ENCODE measurements around the gene MTG2.
A peak's percentile ranks its signal among the peaks of the same experiment; 100 is the strongest.

The MTG2 gene

DNA sequence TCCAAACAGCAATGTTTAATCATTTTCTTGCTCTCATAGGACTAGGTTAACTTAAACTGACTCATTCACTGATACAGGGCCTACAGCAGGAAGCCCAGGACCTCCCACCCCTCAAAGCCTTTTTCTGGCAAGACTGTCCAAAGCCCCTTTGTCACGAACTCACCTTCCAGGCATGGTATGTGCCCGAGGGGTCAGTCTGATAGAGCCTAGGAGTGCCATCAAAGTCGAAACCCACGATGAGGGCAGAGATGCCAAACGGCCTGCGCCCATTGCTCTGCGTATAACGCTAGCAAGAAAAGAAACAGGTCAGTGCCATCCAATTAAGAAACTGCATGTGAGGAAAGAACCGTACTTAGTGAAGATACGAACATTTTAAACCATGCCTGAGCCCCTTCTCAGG is 43.9 kb upstream of the MTG2 start:
- peaks cover 30% of the 10 kb centered on the region for H3F3A ChIP-seq (ENCODE audit: control insufficient read depth, insufficient read depth)
- no peaks in the 10 kb centered on the region for H3K27me3 ChIP-seq (ENCODE audit: control insufficient read depth, low read length)
- peaks cover 68% of the 10 kb centered on the region for H3K79me2 ChIP-seq (ENCODE audit: control insufficient read depth, low read length)
- peaks cover 30% of the 10 kb centered on the region for H4K20me1 ChIP-seq (ENCODE audit: control insufficient read depth, insufficient read depth, low read depth, low read length)
- no peaks in the 10 kb centered on the region for H3K9me2 ChIP-seq (replicated peaks; ENCODE audit: control insufficient read depth, low read length)
- H3K36me3 ChIP-seq (ENCODE audit: control insufficient read depth, low read length) = peaks cover 85% of the 10 kb centered on the region
- peaks cover 20% of the 10 kb centered on the region for H3K4me1 ChIP-seq (ENCODE audit: control insufficient read depth, low read length)
- no peak overlapping the region for H3K4me3 ChIP-seq (ENCODE audit: low read length)
- no peak overlapping the region for H3K4me2 ChIP-seq (ENCODE audit: low read length)
- H3K27ac ChIP-seq (ENCODE audit: low read depth, low read length) = no peak overlapping the region
- H3K9me3 ChIP-seq (ENCODE audit: control insufficient read depth, insufficient read depth, low read length) = no peaks in the 10 kb centered on the region
- TF ChIP-seq EZH2phosphoT487 (IDR thresholded peaks at IDR 0.05; ENCODE audit: borderline replicate concordance, low read length) = no peak
- TF ChIP-seq, protein P1, sequence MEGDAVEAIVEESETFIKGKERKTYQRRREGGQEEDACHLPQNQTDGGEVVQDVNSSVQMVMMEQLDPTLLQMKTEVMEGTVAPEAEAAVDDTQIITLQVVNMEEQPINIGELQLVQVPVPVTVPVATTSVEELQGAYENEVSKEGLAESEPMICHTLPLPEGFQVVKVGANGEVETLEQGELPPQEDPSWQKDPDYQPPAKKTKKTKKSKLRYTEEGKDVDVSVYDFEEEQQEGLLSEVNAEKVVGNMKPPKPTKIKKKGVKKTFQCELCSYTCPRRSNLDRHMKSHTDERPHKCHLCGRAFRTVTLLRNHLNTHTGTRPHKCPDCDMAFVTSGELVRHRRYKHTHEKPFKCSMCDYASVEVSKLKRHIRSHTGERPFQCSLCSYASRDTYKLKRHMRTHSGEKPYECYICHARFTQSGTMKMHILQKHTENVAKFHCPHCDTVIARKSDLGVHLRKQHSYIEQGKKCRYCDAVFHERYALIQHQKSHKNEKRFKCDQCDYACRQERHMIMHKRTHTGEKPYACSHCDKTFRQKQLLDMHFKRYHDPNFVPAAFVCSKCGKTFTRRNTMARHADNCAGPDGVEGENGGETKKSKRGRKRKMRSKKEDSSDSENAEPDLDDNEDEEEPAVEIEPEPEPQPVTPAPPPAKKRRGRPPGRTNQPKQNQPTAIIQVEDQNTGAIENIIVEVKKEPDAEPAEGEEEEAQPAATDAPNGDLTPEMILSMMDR (IDR thresholded peaks at IDR 0.05; ENCODE audit: low read depth, low read length, poor library complexity, severe bottlenecking) = no peak

- TF ChIP-seq EZH2phosphoT487 (IDR thresholded peaks at IDR 0.05; ENCODE audit: borderline replicate concordance, low read length) = no peak
- TF ChIP-seq, protein P1 (IDR thresholded peaks at IDR 0.05; ENCODE audit: low read depth, low read length, poor library complexity, severe bottlenecking) = no peak
- Histone ChIP-seq H3K36me3 (ENCODE audit: control insufficient read depth, low read length) (peaks cover 78% of the 10 kb centered on the region), H3K27me3 (ENCODE audit: control insufficient read depth, low read length) (no peaks in the 10 kb centered on the region), H3F3A (ENCODE audit: control insufficient read depth, insufficient read depth) (peaks cover 26% of the 10 kb centered on the region), H3K4me2 (ENCODE audit: low read length) (no peak overlapping the region), H3K4me3 (ENCODE audit: low read length) (no peak overlapping the region), H3K27ac (ENCODE audit: low read depth, low read length) (no peak overlapping the region), H3K9me3 (ENCODE audit: control insufficient read depth, insufficient read depth, low read length) (no peaks in the 10 kb centered on the region), H3K4me1 (ENCODE audit: control insufficient read depth, low read length) (peaks cover 23% of the 10 kb centered on the region), H3K79me2 (ENCODE audit: control insufficient read depth, low read length) (peaks cover 75% of the 10 kb centered on the region), H3K9me2 (replicated peaks; ENCODE audit: control insufficient read depth, low read length) (no peaks in the 10 kb centered on the region), H4K20me1 (ENCODE audit: control insufficient read depth, insufficient read depth, low read depth, low read length) (peaks cover 31% of the 10 kb centered on the region)
Observed at GRCh38 chr20:62139636-62140035, 43.2 kb upstream of the MTG2 start.

DNA sequence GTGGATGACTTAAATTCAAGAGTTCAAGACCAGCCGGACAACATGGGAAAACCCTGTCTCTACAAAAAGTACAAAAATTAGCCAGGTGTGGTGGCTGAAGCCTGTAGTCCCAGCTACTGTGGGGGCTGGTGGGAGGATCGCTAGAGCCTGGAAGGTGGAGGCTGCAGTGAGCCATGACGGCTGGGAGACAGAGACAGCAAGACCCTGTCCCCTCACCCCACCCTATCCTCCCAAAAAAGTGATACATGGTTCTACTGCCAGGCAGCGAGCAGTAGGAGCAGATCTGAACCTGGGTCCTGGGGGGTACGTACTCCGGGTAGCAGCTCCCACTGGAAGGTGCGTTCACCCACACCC is 41.8 kb upstream of the MTG2 start:
- Histone ChIP-seq H3K4me3 (ENCODE audit: low read length) (peak overlapping the region; percentile 81), H3F3A (ENCODE audit: control insufficient read depth, insufficient read depth) (peaks cover 18% of the 10 kb centered on the region), H3K79me2 (ENCODE audit: control insufficient read depth, low read length) (peaks cover 77% of the 10 kb centered on the region), H3K36me3 (ENCODE audit: control insufficient read depth, low read length) (peaks cover 68% of the 10 kb centered on the region), H3K27ac (ENCODE audit: low read depth, low read length) (no peak overlapping the region), H3K27me3 (ENCODE audit: control insufficient read depth, low read length) (no peaks in the 10 kb centered on the region), H3K9me2 (replicated peaks; ENCODE audit: control insufficient read depth, low read length) (no peaks in the 10 kb centered on the region), H3K9me3 (ENCODE audit: control insufficient read depth, insufficient read depth, low read length) (no peaks in the 10 kb centered on the region), H3K4me1 (ENCODE audit: control insufficient read depth, low read length) (peaks cover 30% of the 10 kb centered on the region), H3K4me2 (ENCODE audit: low read length) (peak overlapping the region; percentile 90), H4K20me1 (ENCODE audit: control insufficient read depth, insufficient read depth, low read depth, low read length) (peaks cover 34% of the 10 kb centered on the region)
- no peak for TF ChIP-seq EZH2phosphoT487 (IDR thresholded peaks at IDR 0.05; ENCODE audit: borderline replicate concordance, low read length)
- TF ChIP-seq, protein P1 (IDR thresholded peaks at IDR 0.05; ENCODE audit: low read depth, low read length, poor library complexity, severe bottlenecking) = no peak
